NOMO-1 (cell line): ENCODE data around the gene PARVA.

ENCODE experiments used
- DNase-seq, 2 experiments: peaks; one replicate each; lab custom pipeline; 2025; ENCODE audit not compliant: unreplicated experiment in 2 of 2; lab: John Stamatoyannopoulos, UW

The PARVA gene

DNA sequence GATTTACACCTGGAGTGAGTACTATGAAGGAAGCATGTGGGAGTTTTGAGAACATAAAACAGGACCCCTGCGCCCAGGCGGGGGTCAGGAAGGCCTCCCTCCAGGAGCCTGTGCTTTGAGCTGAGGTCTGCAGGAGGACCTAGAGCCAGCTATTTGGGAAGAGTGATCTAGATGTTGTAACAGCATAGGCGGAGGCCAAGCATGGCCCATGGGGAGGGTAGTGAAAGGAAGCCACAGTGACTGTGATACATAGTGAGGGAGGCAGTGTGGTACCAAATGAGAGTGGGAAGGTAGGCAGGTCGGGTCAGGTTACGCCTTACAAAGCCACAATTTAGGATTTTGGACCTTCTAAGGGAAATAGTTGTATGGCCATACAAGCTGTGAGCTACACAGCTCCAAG is 147.5 kb downstream of the PARVA start:
- DNase-seq = no peak

DNA sequence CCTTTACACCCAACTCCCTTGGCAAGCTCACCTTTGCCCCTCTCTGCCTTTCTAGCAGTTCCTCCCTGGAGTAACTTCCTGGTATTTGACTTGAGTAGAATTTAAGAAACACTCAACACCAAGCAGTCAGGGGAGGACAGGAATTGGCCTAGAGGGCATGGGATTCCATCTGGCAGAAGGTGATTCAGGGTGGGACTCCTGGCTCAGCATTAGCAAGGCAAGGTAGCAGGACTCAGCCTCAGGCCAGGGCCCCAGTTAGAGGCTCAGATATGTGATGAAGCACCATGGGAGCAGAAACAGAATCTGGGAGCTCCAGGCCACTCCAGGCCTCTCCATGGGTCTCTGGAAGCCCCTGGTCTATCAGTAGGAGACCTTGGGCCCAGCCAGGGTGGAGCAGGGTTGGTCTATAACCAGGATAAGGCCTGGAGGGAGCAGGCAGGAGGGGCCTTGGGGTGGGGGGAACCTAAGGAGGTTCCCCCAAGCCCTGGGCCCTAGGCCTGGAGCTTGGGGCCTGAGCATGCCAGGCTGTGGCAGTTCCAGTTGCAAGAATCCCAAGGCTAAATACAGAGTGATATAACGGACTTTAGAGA is 148.2 kb downstream of the PARVA start:
- no peak for DNase-seq

- DNase-seq = no peak
Observed at GRCh38 chr11:12526789-12527188, 149.4 kb downstream of the PARVA start.

GRCh38 chr11:12528487-12528886 is 151.1 kb downstream of the PARVA start:
- DNase-seq = no peak

DNA sequence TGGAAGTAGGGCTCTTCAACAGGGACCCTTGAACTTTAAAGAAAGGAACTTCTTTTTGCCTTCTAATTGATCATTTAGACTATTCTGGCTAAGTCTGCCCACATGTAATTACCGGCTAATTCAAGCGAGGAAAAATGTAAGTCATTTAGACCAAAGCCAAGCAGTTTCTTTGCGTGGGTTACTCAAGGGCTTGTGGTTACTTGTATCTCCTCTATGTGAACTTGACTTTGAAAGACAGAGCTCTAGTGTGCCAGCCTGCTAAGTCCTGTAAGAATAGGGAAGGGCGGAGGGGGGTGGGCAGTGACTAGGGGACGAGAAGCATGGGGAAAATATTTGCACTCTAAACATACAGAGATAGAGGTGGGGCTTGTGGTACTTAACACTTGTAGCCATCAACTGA is 151.7 kb downstream of the PARVA start:
- no peak for DNase-seq

DNA sequence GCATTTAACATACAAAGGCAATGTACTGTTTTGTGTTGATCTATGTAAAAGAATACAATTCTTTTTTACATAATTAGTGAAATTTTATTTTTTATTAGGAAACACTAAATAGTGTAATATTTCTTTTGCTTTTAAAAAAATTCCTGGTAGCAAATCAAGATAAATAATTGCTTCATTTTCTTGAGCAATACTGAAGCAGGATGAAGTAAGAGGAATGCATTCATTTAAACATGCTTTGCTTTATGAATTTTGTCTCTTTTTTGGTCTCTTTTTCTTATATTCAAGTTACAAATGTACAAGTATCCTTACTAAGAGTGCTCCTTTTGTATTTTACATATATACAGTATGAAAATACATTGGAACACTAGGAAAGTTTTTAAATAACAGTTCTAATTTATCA is 152.4 kb downstream of the PARVA start:
- DNase-seq = no peak

DNA sequence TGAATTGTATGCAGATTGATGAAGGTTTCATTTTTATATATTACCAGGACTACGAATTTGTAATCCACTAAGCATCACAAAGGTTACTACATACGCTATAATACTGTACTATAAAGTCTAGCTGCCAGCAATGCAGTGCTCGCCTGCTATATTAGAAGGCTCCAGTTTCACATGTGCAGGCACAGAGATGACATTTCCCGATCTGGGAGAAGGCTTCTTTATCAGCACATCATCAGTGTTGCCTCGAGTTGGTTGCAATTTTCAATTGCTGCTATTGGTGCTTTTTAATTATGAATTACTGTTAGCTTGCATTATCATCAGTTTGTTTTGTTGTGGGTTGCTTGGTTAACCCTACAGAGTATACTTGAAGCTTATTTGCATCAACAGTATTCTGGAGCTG is 153.6 kb downstream of the PARVA start:
- DNase-seq = no peak

DNA sequence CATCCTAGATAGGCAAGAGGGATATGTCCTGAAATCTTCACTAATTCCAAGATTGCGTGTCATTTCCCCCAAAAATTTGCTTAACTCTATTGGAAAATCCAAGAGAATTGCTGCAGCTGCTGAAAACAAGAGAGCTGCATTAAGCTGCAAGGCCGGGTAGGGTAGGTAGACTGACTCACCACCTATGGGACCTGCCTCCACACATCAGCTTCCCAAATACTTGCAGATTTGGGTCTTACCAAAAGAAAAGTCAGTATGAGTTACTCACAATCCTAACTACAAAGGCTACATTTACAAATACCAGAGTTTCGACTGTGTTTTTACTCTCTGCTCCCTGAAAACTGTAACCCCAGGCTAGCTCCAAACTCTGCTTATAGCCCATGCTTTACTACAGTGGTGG is 154.3 kb downstream of the PARVA start:
- no peak for DNase-seq

DNA sequence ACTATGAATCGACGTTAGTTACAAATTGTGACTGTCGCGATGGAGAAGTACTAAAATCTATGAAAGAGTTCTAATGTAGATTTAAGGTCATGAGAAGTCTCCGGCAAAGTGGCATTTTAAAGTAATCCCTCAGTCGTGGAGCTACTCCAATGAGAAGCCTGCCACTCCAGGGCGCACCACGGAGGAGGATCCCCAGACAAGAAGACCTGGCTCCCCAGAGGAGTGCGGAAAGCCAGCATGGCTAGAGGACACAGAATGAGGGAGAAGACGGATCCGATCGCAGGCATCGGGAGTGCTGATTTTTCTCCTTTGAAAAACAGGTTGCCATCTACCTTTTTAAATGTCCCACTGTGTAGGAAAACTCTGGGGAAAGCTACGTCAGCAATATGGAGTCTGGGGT is 155.2 kb downstream of the PARVA start:
- DNase-seq = no peak

DNA sequence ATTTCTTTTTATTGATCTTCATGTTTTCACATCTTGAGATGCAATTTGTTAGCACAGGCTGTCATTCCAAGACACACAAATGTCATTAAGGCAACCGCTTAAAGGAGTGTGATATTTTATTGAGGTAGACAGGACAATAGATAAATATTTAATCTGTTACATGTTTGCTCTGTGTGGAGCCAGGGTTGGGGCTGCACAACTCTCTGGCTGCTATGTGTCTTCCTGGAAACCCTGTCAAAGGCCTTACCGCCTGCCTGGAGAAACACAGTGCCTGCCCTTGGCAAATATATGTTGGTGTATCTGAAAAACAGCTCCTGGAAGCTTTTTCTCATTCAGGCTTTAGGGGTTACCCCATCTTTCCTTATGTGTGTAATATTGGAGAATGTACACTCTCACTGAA is 157.2 kb downstream of the PARVA start:
- no peak for DNase-seq

DNA sequence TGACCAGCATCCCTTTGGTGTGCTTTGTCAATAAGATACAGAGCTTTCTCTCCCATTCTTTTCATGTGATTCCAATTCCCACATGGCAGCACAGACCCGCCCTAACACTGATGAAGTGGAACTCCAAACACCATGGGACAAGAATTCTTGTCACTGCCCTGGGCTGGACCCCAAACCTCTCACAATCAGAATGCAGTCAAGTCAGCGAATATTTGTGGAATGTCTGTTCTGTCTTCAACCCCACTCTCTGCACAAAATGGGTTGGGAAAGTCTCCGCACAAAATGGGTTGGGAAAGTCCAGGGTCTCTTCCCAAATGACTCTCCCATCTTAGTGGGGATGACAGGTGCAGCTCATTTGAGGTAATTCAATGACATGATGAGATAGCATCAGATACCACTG is 157.9 kb downstream of the PARVA start:
- no peak for DNase-seq

- DNase-seq = no peak
Observed at GRCh38 chr11:12536566-12536965, 159.2 kb downstream of the PARVA start.

DNA sequence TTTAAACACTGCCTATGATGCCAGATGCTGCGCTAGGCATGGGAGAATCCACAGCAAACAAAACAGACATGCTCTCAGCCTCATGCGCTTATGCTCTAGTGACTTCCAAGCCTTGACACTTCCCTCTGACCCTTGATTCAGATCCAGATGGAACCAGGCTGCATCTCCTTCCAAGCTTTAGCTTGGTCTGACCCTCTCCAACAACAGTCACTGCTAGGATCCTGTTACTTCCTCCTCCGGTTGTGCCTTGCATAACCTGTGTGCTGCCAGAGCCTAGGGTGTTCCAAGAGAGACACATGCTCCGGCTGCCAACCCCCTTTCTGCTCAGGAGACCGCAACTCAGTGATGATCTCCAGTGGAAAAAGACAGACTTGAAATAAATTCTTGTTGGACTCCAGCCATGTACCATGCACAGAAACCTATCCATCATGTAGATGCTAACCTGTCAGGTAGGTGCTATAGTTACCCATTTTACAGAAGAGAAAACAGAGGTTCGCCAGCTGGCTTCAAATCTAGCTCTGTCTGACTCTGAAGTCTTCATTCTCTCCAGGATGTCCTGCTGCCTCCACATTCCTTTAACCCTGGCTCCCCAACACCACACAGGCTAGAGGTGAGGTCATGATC is 160.5 kb downstream of the PARVA start:
- DNase-seq = no peak

- no peak for DNase-seq
Observed at GRCh38 chr11:12538889-12539421, 161.6 kb downstream of the PARVA start.

DNA sequence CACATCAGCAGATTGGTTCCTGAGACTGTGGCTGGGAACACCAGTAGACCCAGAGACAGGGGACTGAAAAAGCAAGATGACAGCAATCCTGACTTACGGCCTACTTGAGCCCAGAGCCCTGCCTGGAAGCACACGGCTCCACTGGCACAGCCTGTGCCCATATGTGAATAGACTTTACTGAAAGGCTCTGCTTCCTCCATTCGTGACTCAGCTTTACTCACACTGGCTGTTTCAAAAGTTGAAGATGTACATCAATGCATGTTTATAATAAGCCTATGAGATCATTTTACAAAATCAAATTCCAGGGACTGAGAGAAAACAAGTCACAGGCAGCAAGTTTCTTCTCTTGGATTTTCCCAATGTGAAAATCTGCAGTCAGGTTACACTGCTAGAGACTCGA is 162.2 kb downstream of the PARVA start:
- DNase-seq = no peak

DNA sequence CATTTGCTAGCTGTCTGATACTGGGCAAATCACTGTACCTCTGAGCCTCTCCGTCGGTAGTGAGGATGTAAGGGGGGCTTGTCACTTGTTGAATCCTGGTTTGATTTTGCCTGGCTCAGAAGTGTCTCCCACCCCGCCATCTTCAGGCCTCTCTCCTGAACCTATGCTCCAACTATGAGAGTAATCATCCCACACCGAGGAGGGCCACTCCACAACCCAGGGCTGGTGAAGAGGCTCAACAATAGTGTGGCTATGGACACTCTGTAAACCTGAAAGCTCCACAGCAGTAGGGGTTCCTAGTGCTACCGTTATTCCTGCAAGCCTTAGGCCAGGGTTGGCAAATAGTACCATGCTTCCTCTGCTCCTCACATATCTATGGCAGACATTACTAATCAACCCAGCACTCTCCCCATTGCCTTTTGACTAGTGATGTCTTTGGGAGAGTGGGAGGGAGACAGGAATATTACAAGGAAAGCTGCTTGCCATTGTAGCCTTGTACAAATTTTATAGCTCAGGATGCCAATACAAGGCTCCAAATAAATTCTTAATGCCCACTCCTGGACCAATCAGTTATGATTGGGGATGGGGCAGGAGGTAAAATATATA is 162.8 kb downstream of the PARVA start:
- no peak for DNase-seq

DNA sequence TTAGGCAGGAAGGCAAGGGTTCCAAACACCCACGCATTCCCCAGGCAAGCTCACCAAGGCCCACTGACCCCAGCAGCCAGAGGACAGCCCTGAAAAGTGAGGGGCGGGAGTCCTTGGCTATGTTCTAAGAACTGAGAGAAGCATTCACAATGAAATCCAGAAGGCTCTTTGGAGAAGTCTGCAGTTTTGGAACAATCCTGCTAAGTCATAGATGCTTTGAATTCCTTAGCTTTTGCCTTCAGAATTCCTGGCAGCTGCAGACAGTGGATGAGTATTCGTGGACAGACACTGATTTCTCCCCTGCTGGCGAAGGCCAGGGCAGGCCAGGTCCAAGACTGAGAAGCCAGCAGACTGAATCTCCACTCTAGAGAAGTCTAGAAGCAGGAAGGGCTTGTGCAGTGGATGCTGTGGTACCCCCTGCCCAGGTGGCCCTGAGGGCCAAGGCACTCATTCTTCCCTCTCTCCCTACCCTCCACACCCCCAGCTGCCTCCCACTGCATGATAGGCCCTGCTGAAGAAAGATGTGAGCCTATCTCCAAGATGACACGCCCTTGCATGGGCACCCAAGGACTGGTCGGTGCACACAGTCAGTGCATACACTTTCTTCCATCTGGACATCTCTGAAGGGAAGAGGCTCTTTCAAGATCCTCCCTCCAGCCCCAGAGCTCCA is 163.7 kb downstream of the PARVA start:
- DNase-seq = no peak

GRCh38 chr11:12541583-12542151 is 164.3 kb downstream of the PARVA start:
- DNase-seq = no peak

GRCh38 chr11:12542186-12542935 is 165.0 kb downstream of the PARVA start:
- DNase-seq = no peak

- DNase-seq = no peak
Observed at GRCh38 chr11:12543596-12544415, 166.4 kb downstream of the PARVA start.
